ENCODE data around the gene BEND7.

The BEND7 gene

DNA sequence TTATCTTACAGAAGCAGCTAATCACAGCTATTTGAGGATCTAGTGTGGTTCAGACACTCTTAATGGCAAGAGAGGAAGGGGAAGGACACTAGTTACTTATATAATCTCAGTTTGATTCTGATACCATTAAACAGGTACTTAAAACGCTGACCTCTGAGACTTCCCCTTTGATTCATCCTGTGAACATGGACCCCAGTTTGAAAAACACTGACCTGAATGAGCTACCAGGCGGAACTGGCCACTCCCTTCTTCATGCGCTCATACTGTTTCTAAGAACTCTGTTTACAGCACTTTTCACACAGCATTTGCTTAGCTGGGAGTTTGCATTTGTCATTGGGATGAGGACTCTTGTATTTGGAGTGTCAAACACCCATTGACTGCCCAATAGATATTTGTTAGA lies 45.7 kb downstream of the BEND7 start:
- TF ChIP-seq CTCF (IDR thresholded peaks at IDR 0.05; ENCODE audit: low read depth, low read length, poor library complexity, severe bottlenecking), result no peak
- no peak for TF ChIP-seq EZH2phosphoT487 (IDR thresholded peaks at IDR 0.05; ENCODE audit: borderline replicate concordance, low read length)
- no peak overlapping the region for H3K4me3 ChIP-seq (ENCODE audit: low read length)
- H4K20me1 ChIP-seq (ENCODE audit: control insufficient read depth, insufficient read depth, low read depth, low read length), result no peaks in the 10 kb centered on the region
- peaks cover 11% of the 10 kb centered on the region; the same call in 1 of the 2 replicates for H3K27me3 ChIP-seq (ENCODE audit: control insufficient read depth, low read length)
- H3K9me3 ChIP-seq (ENCODE audit: control insufficient read depth, insufficient read depth, low read length), result no peaks in the 10 kb centered on the region
- no peak overlapping the region for H3K4me2 ChIP-seq (ENCODE audit: low read length)
- H3K27ac ChIP-seq (ENCODE audit: low read depth, low read length), result no peak overlapping the region
- H3K79me2 ChIP-seq (ENCODE audit: control insufficient read depth, low read length), result no peaks in the 10 kb centered on the region
- no peaks in the 10 kb centered on the region for H3F3A ChIP-seq (ENCODE audit: control insufficient read depth, insufficient read depth)
- peaks cover 16% of the 10 kb centered on the region for H3K4me1 ChIP-seq (ENCODE audit: control insufficient read depth, low read length)
- no peaks in the 10 kb centered on the region for H3K36me3 ChIP-seq (ENCODE audit: control insufficient read depth, low read length)
- H3K9me2 ChIP-seq (replicated peaks; ENCODE audit: control insufficient read depth, low read length), result no peaks in the 10 kb centered on the region

- Histone ChIP-seq H3K79me2 (ENCODE audit: control insufficient read depth, low read length) (no peaks in the 10 kb centered on the region), H3K9me3 (ENCODE audit: control insufficient read depth, insufficient read depth, low read length) (no peaks in the 10 kb centered on the region), H4K20me1 (ENCODE audit: control insufficient read depth, insufficient read depth, low read depth, low read length) (no peaks in the 10 kb centered on the region), H3K4me1 (ENCODE audit: control insufficient read depth, low read length) (peaks cover 16% of the 10 kb centered on the region), H3F3A (ENCODE audit: control insufficient read depth, insufficient read depth) (no peaks in the 10 kb centered on the region), H3K9me2 (replicated peaks; ENCODE audit: control insufficient read depth, low read length) (no peaks in the 10 kb centered on the region), H3K36me3 (ENCODE audit: control insufficient read depth, low read length) (no peaks in the 10 kb centered on the region), H3K4me3 (ENCODE audit: low read length) (no peak overlapping the region), H3K27me3 (ENCODE audit: control insufficient read depth, low read length) (peaks cover 17% of the 10 kb centered on the region), H3K27ac (ENCODE audit: low read depth, low read length) (no peak overlapping the region), H3K4me2 (ENCODE audit: low read length) (no peak overlapping the region)
- TF ChIP-seq CTCF (IDR thresholded peaks at IDR 0.05; ENCODE audit: low read depth, low read length, poor library complexity, severe bottlenecking), result no peak
- TF ChIP-seq EZH2phosphoT487 (IDR thresholded peaks at IDR 0.05; ENCODE audit: borderline replicate concordance, low read length), result no peak
These were observed 47.1 kb downstream of the BEND7 start for GRCh38 chr10:13481690-13482089.

GRCh38 chr10:13475124-13475523 lies 53.7 kb downstream of the BEND7 start:
- H3K27ac ChIP-seq (ENCODE audit: low read depth, low read length), result no peak overlapping the region
- no peaks in the 10 kb centered on the region for H3K4me1 ChIP-seq (ENCODE audit: control insufficient read depth, low read length)
- no peaks in the 10 kb centered on the region for H4K20me1 ChIP-seq (ENCODE audit: control insufficient read depth, insufficient read depth, low read depth, low read length)
- no peak for TF ChIP-seq CTCF (IDR thresholded peaks at IDR 0.05; ENCODE audit: low read depth, low read length, poor library complexity, severe bottlenecking)
- no peak for TF ChIP-seq EZH2phosphoT487 (IDR thresholded peaks at IDR 0.05; ENCODE audit: borderline replicate concordance, low read length)
- no peak overlapping the region for H3K4me2 ChIP-seq (ENCODE audit: low read length)
- H3F3A ChIP-seq (ENCODE audit: control insufficient read depth, insufficient read depth), result no peaks in the 10 kb centered on the region
- H3K27me3 ChIP-seq (ENCODE audit: control insufficient read depth, low read length), result peaks cover 10% of the 10 kb centered on the region; the same call in 1 of the 2 replicates
- H3K4me3 ChIP-seq (ENCODE audit: low read length), result no peak overlapping the region
- no peaks in the 10 kb centered on the region for H3K36me3 ChIP-seq (ENCODE audit: control insufficient read depth, low read length)
- peaks cover 8% of the 10 kb centered on the region; the same call in 1 of the 2 replicates for H3K9me3 ChIP-seq (ENCODE audit: control insufficient read depth, insufficient read depth, low read length)
- H3K9me2 ChIP-seq (replicated peaks; ENCODE audit: control insufficient read depth, low read length), result no peaks in the 10 kb centered on the region
- no peaks in the 10 kb centered on the region for H3K79me2 ChIP-seq (ENCODE audit: control insufficient read depth, low read length)
